Suppressor macrophage (primary cell): ENCODE results near the gene PZP.
"Not testable (repeated sequence)": the region's sequence is repeated elsewhere in the genome, so short reads cannot be mapped to it uniquely, and the experiment has no call there.

Source experiments
- DNase-seq, 4 experiments: peaks; one replicate each; pipeline ENCODE4 v3.0.0-alpha.2; 2020 to 2022
- total RNA-seq, 17 experiments: gene quantifications; one replicate each; lab custom pipeline; 2026; ENCODE audit warnings: mixed read lengths in 6 of 17, inconsistent platforms in 3 of 17; lab: John Stamatoyannopoulos, UW

Gene PZP
- total RNA-seq = 0 to 5.5 (median 0.05) reads per million in 17 experiments

DNA sequence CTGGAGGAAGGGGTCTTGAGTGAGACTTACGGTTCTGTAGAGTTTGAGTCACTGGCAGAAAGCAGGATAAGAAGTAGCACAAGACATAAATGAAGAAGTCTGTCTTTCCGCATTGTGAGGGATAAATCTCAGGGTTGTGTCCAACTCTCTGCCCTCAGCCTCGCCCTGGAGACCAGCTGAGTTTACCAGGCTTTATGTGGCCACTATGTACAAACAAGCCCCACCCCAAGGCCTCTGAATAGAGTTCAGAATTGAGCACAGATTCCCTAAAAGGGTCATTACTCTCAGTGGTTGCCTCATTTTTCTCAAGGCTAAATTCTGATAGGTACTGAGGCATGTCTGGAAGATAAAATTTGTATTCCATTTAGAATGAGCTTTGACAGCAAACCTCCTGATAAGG is at the start of gene PZP:
Gene PZP (minus strand): TSS at position 167 of the 400 bp plus-strand sequence. CDS start 54 bp downstream, at position 113.
- no peak for DNase-seq

GRCh38 chr12:9256758-9257405 is 48.7 kb upstream of the PZP start:
- DNase-seq = no peak

- no peak for DNase-seq
Measured at GRCh38 chr12:9256341-9256740, 48.1 kb upstream of the PZP start.

GRCh38 chr12:9255837-9256236 is 47.6 kb upstream of the PZP start:
- DNase-seq = no peak

- DNase-seq = no peak
Measured at GRCh38 chr12:9253464-9253863, 45.3 kb upstream of the PZP start.

DNA sequence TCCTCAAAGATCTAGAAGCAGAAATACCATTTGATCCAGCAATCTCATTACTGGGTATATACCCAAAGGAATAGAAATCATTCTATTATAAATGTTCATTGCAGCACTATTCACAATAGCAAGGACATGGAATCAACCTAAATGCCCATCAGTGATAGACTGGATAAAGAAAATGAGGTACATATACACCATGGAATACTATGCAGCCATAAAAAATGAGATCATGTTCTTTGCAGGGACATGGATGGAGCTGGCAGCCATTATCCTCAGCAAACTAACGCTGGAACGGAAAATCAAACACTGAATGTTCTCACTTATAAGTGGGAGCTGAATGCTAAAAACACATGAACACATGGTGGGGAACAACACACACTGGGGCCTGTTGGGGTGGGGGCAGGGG is 44.6 kb upstream of the PZP start:
- DNase-seq = not testable (repeated sequence)

DNA sequence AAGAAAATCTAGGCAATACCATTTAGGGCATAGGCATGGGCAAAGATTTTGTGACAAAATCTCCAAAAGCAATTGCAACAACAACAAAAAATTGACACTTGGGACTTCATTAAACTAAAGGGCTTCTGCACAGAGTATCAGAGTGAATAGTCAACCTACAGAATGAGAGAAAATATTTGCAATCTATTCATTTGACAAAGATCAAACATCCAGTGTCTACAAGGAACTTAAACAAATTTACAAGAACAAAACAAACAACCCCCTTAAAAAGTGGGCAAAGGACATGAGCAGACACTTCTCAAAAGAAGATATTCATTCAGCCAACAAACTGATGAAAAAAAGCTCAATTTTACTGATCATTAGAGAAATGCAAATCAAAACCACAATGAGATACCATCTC is 44.1 kb upstream of the PZP start:
- no peak for DNase-seq

GRCh38 chr12:9248435-9248834 is 40.2 kb upstream of the PZP start:
- no peak for DNase-seq

- DNase-seq = no peak
Measured at GRCh38 chr12:9244894-9245293, 36.7 kb upstream of the PZP start.

DNA sequence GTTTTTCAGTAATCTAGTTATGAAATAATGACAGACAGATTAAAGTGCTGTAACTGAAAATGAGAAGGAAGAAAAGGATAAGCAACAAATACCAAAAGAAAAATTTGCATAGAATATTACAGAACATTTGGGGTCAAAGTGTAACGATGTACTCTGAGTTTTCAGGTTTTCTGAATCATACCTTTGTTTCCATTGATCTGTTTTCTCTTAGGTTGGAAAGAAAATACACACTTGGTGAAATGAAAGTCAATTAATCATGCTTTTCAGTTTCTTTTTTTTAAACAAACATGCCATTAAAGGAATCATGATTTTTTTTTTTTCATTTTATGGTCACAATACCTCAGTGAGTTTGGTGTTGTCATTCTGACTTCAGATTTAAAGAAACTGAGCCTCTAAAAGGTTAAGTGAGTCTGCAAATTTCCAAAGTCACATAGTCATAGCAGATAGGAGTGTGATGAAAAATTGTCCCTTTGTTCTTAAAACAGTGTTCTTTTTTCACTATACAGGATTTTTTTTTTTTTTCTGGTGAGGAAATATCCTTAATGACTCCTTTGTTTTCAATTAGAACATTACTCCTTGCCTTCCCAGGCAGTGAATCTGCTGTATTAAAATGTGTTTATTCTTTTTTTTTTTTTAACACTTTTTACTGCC is 35.9 kb upstream of the PZP start:
- DNase-seq = no peak

DNA sequence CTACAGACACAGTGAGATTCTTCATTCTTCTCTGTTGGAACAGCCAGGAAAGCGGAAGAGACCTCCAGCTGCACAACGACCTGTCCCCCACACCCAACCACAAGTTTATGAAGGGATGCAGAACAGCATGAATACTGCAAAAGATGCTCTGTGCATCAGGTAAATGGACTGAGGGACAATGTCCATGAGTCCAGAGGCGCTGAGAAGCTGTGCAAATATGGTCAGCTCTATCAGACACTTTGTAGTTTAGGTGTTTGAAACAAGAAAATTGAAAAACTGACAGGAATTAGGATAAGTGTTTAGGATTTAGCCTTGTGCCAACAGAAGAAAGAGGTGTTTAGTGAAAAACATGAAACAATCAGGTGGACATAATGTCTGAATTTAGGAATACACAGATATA is 33.1 kb upstream of the PZP start:
- no peak for DNase-seq

DNA sequence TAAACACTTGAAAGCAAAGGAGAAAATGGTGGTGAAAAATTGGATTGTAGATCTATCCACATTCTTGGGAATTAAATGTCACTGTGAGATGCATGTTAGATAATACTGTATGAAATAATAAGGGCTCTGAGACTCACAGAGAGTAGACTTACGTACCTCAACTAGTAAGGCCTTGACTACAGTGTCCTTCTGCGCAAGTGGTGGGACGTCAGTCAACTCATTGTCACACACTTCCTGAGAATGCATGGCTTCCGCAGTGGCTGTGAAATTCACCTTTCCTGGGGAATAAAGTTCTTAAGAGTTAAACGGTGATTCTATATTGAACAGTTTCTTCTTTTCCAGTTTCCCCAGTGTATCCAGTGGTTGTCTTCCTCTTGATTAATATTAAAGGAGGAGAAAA is 32.6 kb upstream of the PZP start:
- no peak for DNase-seq

DNA sequence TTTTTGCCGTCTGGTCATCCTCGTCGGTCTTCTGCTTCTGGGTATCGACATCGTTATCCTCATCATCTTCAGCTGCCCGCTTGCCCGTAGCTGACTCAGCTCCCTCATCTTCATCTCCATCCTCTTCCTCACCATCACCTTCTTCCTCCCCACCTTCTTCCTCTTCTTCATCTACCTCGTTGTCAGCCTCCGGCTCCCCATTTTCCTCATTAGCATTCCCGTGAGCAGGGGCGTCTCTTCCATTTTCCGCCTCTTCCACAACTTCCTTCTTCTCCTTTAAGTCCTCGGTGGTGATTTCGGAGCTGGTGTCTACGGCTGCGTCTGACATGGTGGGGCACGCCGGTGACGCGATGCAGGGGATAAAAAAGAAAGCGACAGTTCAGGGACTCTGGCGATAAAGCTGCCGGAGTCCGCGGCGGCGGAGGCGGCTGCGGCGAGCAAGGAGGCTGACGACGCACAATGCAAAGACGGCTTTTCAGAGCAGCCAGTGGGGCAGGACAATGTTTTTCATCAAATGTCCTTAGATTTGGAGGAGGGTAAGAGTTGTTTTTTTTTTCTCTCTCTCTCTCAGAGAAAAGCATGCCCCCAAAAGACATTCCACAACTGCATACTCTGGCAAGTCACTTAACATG is 31.9 kb upstream of the PZP start:
- DNase-seq = peak; percentile 19 to 65 (median 44)

DNA sequence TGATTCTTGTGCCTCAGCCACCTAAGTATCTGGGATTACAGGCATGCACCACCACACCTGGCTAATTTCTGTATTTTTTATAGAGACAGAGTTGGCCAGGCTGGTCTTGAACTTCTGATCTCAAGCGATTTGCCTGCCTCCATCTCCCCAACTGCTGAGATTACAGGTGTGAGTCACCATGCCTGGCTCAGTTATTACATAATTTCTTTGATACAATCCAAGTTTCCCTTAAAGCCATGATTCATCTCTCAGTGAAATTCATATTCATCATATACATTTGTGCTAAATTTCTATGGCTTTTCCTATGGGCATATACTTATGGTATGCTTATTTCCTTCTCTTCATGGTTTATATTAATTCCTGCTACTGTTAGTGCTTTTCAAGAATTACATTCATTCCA is 29.1 kb upstream of the PZP start:
- DNase-seq = no peak

DNA sequence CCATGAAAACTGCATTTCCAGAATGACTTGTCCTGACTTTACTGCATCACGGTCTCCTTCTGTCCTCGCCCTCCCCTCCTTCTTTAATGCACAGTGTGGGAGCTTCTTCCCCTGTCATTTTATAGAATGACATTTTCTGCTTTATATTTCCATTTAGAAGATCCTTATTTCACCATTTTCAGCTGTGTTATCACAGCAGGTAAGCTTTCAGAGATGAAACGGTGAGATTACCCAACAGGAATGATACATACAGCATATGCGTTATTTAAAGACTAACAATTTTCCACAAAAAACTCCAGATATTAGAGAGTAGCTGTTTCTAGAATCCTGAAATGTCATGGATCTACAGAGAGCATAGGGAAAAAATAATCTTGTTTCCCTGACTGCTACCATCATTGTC is 27.3 kb upstream of the PZP start:
- no peak for DNase-seq

DNA sequence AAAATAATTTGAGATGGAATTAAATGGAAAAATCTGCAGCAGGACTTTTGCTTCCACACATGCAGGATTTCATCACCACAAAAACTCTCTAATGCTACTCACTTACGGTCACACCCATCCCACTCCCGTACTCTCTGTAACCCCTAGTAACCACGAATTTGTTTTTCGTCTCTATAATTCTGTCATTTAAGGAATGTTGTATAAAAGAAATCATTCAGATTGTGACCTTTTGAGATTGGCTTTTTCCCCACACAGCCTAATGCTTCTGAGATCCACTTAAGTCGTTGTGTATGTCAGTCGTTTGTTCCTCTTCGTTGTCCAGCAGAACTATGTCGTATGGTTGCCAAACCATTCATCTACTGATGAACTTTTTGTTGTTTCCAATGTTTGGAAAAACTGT is 19.8 kb upstream of the PZP start:
- DNase-seq = no peak

DNA sequence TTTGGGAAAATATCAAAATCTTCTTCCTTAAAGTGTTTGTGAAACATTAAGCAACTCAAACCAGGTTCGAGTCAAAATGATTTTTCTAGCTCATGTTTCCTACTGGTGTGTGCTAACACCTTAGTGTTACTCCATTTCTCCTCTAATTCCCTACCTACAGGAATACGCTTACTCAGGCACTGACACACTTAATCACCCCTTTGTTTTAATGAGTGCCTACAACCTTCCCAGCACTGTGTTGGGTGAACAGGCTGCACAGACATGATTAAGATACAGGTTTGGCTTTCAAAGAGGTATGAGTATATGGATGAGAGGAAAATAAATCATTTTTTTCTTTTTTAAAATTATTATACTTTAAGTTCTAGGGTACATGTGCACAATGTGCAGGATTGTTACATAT is 15.6 kb upstream of the PZP start:
- no peak for DNase-seq

DNA sequence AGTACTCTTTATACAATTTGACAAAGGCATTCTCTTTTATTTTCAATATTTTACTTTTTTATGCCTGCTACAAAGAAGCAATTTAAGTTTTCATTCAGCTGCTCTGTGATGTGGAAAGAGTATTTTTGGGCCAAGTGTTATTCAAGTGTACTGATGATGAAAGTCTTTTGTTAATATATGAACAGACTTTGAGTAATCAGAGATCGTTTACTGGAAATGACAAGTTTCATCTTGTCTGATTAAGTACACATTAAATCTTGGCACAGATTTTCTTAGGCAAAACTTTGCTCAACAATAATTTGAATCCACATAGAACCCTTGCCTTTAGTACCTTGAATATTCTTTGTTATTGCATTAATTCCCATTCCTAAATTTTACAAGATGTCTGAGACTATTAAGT is 13.3 kb upstream of the PZP start:
- DNase-seq = no peak

- not testable (repeated sequence) for DNase-seq
Measured at GRCh38 chr12:9221011-9221410, 12.8 kb upstream of the PZP start.

- no peak for DNase-seq
Measured at GRCh38 chr12:9214534-9214933, 6.3 kb upstream of the PZP start.

GRCh38 chr12:9211687-9212086 is 3.5 kb upstream of the PZP start:
- DNase-seq = no peak

DNA sequence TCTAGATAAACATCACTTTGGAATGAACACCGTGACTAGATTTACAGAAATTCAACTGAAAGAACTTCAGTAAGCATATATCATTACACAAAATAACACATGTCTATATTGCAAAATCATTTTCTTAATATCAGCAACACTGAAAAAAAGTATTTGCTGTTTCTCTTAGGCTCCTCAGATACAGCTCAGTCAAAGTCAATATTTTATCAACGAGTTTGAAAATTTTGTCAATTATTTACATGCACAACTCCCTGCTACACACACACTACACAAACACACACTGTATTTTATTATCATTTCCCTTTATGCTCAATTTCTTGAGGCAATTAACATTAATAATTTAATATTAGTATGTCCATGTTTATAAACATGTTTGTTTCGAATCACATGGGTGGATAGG is 3.8 kb downstream of the PZP start:
- peak in 1 of 4 experiments; percentile 4 for DNase-seq

GRCh38 chr12:9198012-9198411 is 10.2 kb downstream of the PZP start:
- no peak for DNase-seq

DNA sequence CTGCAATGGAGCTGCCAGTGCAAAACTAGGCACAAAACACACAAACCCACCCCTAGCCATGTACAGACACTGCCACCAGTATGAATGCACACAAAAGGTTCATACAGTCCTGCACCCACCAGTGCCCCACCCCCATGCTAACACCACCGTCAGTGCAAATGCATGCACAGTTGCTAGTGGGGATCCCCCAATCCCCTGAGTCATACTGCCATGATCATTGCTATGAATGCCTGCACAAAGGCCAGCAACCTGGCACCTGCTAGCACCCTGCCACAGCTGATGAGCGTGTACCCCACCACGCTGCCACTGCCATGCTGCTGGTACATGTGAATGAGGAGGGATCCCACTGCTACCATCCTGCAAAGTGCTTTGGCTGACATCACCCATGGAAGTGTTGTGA is 23.9 kb downstream of the PZP start:
- no peak for DNase-seq
